Fibroblast of skin of scalp (primary cell): ENCODE data around the gene PPP1R26. TPM values are rescaled to one million over a fixed set of nuclear protein-coding genes. Genes with fewer than 3 reads are reported as not detected.
"Not testable (repeated sequence)": the region's sequence is repeated elsewhere in the genome, so short reads cannot be mapped to it uniquely, and the experiment has no call there.

Source experiments
- DNase-seq: peaks from one replicate; pipeline ENCODE4 v3.0.0-alpha.2; 2013
- polyA plus RNA-seq, 2 experiments: library from polyadenylated mRNA; unstranded; fragments of 120-200 nt; gene quantifications; one replicate each; pipeline ENCODE4 v1.2.1, GENCODE V29; 2013; ENCODE audit not compliant: insufficient read length in 2 of 2

The PPP1R26 gene
- polyA plus RNA-seq (2013, experiment 1 of 2; ENCODE audit: insufficient read length) = 9.5 TPM
- polyA plus RNA-seq (2013, experiment 2 of 2; ENCODE audit: insufficient read length) = 10.1 TPM

- no peak for DNase-seq
Observed at GRCh38 chr9:135479469-135480052, at the start of gene PPP1R26. TSS of gene PPP1R26 (plus strand) at chr9:135479782. CDS start at chr9:135484511, 4,729 bp downstream.

GRCh38 chr9:135437259-135437658, 42.3 kb upstream of the PPP1R26 start:
- DNase-seq = no peak

- DNase-seq = not testable (repeated sequence)
Observed at GRCh38 chr9:135437696-135438095, 41.9 kb upstream of the PPP1R26 start.

GRCh38 chr9:135438581-135439232, 40.9 kb upstream of the PPP1R26 start:
- not testable (repeated sequence) for DNase-seq

- not testable (repeated sequence) for DNase-seq
Observed at GRCh38 chr9:135439514-135439913, 40.1 kb upstream of the PPP1R26 start.

GRCh38 chr9:135439916-135440315, 39.7 kb upstream of the PPP1R26 start:
- DNase-seq = no peak

GRCh38 chr9:135440620-135441019, 39.0 kb upstream of the PPP1R26 start:
- no peak for DNase-seq

- not testable (repeated sequence) for DNase-seq
Observed at GRCh38 chr9:135441105-135442071, 38.2 kb upstream of the PPP1R26 start.

- DNase-seq = no peak
Observed at GRCh38 chr9:135442075-135442474, 37.5 kb upstream of the PPP1R26 start.

- DNase-seq = no peak
Observed at GRCh38 chr9:135443797-135444425, 35.7 kb upstream of the PPP1R26 start.

GRCh38 chr9:135447126-135447525, 32.5 kb upstream of the PPP1R26 start:
- no peak for DNase-seq

- no peak for DNase-seq
Observed at GRCh38 chr9:135448663-135449100, 30.9 kb upstream of the PPP1R26 start.

- not testable (repeated sequence) for DNase-seq
Observed at GRCh38 chr9:135449532-135449931, 30.1 kb upstream of the PPP1R26 start.

GRCh38 chr9:135450956-135451355, 28.6 kb upstream of the PPP1R26 start:
- DNase-seq = no peak

- not testable (repeated sequence) for DNase-seq
Observed at GRCh38 chr9:135451909-135452308, 27.7 kb upstream of the PPP1R26 start.

GRCh38 chr9:135454737-135455136, 24.8 kb upstream of the PPP1R26 start:
- DNase-seq = no peak

GRCh38 chr9:135455401-135456030, 24.1 kb upstream of the PPP1R26 start:
- no peak for DNase-seq

GRCh38 chr9:135456436-135457104, 23.0 kb upstream of the PPP1R26 start:
- DNase-seq = no peak

GRCh38 chr9:135458478-135458877, 21.1 kb upstream of the PPP1R26 start:
- not testable (repeated sequence) for DNase-seq

GRCh38 chr9:135461936-135462335, 17.6 kb upstream of the PPP1R26 start:
- no peak for DNase-seq

- DNase-seq = peak; percentile 54
Observed at GRCh38 chr9:135463140-135463539, 16.4 kb upstream of the PPP1R26 start.
